Measurements from ENCODE around the gene CMAS. TPM values are rescaled to one million over a fixed set of nuclear protein-coding genes. Genes with fewer than 3 reads are reported as not detected.

Gene CMAS
- total and polyA plus RNA-seq, 2 donors (not counting 1 experiment from before 2014, with no cell fraction given), result 24.3 to 25.6 TPM

DNA sequence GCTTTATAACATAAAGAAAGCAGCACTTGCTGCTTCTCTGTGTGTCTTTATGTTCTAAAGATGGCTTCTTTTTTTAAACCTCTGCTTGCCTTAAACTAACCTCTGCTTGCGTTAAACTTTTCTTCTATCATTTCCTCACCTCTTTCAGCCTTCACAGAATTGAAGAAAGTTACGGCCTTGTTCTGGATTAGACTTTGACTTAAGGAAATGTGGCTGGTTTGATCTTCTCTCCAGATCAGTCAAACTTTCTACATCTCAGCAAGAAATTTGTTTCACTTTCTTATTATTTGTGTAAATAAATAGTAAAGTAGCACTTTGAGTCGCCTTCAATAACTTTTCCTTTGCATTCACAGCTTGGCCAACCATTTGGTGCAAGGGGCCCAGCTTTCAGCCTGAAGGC lies 64.2 kb downstream of the CMAS start:
- Histone ChIP-seq H3K9ac (ENCODE audit: insufficient read depth, low read length) (no peak overlapping the region), H3K4me2 (ENCODE audit: extremely low read depth, insufficient read depth, low read length) (no peak overlapping the region), H2AFZ (ENCODE audit: low read length) (no peak overlapping the region), H3K27me3 (ENCODE audit: control insufficient read depth, insufficient read depth, low read length) (no peaks in the 10 kb centered on the region), H3K27ac (ENCODE audit: insufficient read depth, low read length) (no peak overlapping the region), H3K4me1 (ENCODE audit: control insufficient read depth, extremely low read depth, insufficient read depth, low read length) (no peaks in the 10 kb centered on the region), H4K20me1 (ENCODE audit: control insufficient read depth, extremely low read depth, insufficient read depth, low read length) (no peaks in the 10 kb centered on the region), H3K4me3 (replicated peaks in 1 of 4; ENCODE audit: control extremely low read depth in 1 of 4, insufficient read depth in 1 of 4, low read depth in 3 of 4, low read length in 4 of 4) (no peak overlapping the region), H3K9me3 (ENCODE audit: control insufficient read depth, insufficient read depth, low read depth, low read length) (no peaks in the 10 kb centered on the region), H3K36me3 (ENCODE audit: control insufficient read depth, insufficient read depth, low read length) (no peaks in the 10 kb centered on the region), H3K79me2 (ENCODE audit: control insufficient read depth, insufficient read depth, low read length) (no peaks in the 10 kb centered on the region)
- DNase-seq (ENCODE audit: low read depth in 2 of 2), result no peak
- TF ChIP-seq, protein P1, sequence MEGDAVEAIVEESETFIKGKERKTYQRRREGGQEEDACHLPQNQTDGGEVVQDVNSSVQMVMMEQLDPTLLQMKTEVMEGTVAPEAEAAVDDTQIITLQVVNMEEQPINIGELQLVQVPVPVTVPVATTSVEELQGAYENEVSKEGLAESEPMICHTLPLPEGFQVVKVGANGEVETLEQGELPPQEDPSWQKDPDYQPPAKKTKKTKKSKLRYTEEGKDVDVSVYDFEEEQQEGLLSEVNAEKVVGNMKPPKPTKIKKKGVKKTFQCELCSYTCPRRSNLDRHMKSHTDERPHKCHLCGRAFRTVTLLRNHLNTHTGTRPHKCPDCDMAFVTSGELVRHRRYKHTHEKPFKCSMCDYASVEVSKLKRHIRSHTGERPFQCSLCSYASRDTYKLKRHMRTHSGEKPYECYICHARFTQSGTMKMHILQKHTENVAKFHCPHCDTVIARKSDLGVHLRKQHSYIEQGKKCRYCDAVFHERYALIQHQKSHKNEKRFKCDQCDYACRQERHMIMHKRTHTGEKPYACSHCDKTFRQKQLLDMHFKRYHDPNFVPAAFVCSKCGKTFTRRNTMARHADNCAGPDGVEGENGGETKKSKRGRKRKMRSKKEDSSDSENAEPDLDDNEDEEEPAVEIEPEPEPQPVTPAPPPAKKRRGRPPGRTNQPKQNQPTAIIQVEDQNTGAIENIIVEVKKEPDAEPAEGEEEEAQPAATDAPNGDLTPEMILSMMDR (conservative IDR thresholded peaks at IDR 0.05 in 1 of 2, IDR thresholded peaks at IDR 0.05 in 1 of 2; ENCODE audit: low read depth in 1 of 2, low read length in 2 of 2), result no peak
- no peak for TF ChIP-seq EZH2 (IDR thresholded peaks at IDR 0.05; ENCODE audit: low read length, missing control alignments)

Other genes starting within 250 kb of the CMAS start
- 8.7 and 9.9 TPM in 2 replicates for gene ABCC9, start 104.8 kb upstream of the CMAS start, total RNA-seq
- gene ABCC9, start 104.8 kb upstream of the CMAS start, polyA plus RNA-seq, result 5.9 and 31.1 TPM in 2 replicates